ACC112 (cell line): ENCODE data around the gene TOP3B.

Source experiments
- H2AFZ ChIP-seq: fragments of 200-600 bp; sonication (generic); one replicate; pipeline ENCODE4 v1.6.0; 2017; ENCODE audit warnings: antibody characterized with exemption, low read length; ENCODE audit not compliant: unreplicated experiment
- H3K27ac ChIP-seq: fragments of 200-600 bp; sonication (generic); 2 replicates; pipeline ENCODE4 v1.5.1; 2014; ENCODE audit warnings: low read depth, mild to moderate bottlenecking, antibody characterized with exemption, low read length, moderate library complexity
- H3K27me3 ChIP-seq: fragments of 200-600 bp; sonication (generic); 2 replicates; pipeline ENCODE4 v1.6.1; 2014; ENCODE audit warnings: mild to moderate bottlenecking, antibody characterized with exemption, low read length, moderate library complexity, mixed read lengths; ENCODE audit not compliant: insufficient read depth
- H3K36me3 ChIP-seq: fragments of 200-600 bp; sonication (generic); 2 replicates; pipeline ENCODE4 v1.6.1; 2016; ENCODE audit warnings: mild to moderate bottlenecking, antibody characterized with exemption, low read length, moderate library complexity, mixed read lengths; ENCODE audit not compliant: insufficient read depth
- H3K4me1 ChIP-seq: fragments of 200-600 bp; sonication (generic); one replicate; pipeline ENCODE4 v1.6.1; 2016; ENCODE audit warnings: low read length, mixed read lengths; ENCODE audit not compliant: insufficient read depth, unreplicated experiment, control insufficient read depth
- H3K4me3 ChIP-seq: fragments of 200-600 bp; sonication (generic); 2 replicates; pipeline ENCODE4 v1.5.1; 2014; ENCODE audit warnings: mild to moderate bottlenecking, low read depth, low read length
- H3K79me2 ChIP-seq: fragments of 200-600 bp; sonication (generic); one replicate; pipeline ENCODE4 v1.6.0; 2016; ENCODE audit warnings: low read length; ENCODE audit not compliant: control insufficient read depth, unreplicated experiment, insufficient read depth

Gene TOP3B

DNA sequence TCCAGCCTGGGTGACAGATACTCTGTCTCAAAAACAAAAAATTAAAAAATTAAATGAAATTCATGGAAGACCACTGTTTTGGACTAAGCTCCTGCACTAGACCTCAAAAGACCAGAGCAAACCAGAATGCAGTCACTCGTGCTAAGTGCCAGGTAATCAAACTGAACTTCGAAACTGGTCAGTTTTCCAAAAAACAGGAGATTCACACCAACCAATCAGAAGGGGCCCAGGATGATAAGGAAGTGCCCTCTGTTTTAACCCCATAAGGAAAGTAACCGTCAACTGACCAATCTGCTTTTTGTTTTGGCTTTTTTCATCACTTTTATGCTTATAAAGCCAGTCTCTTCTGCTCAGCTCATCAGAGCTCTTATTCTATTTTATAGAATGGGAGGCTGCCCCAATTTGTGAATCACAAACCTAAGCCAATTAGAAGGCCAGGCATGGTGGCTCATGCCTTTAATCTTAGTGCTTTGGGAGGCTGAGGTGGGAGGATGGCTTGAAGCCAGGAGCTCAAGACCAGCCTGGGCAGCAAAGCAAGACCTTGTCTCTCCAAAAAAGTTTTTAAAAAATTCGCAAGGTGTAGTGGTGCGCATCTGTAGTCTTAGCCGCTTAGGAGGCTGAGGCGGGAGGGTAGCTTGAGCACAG is 10.1 kb upstream of the TOP3B start:
- no peaks in the 10 kb centered on the region for H3K36me3 ChIP-seq
- no peak overlapping the region for H3K4me3 ChIP-seq
- no peaks in the 10 kb centered on the region for H3K79me2 ChIP-seq
- H2AFZ ChIP-seq: no peak overlapping the region
- H3K27ac ChIP-seq: no peak overlapping the region
- no peaks in the 10 kb centered on the region for H3K4me1 ChIP-seq
- peaks cover 7% of the 10 kb centered on the region; the same call in 1 of the 2 replicates for H3K27me3 ChIP-seq

GRCh38 chr22:21991774-21992173 is 9.2 kb upstream of the TOP3B start:
- H3K27me3 ChIP-seq: peaks cover 7% of the 10 kb centered on the region; the same call in 1 of the 2 replicates
- H3K4me1 ChIP-seq: no peaks in the 10 kb centered on the region
- H3K36me3 ChIP-seq: no peaks in the 10 kb centered on the region
- H3K27ac ChIP-seq: no peak overlapping the region
- no peaks in the 10 kb centered on the region for H3K79me2 ChIP-seq
- H3K4me3 ChIP-seq: no peak overlapping the region
- H2AFZ ChIP-seq: no peak overlapping the region

GRCh38 chr22:21991304-21991596 is 8.7 kb upstream of the TOP3B start:
- Histone ChIP-seq H3K27ac (no peak overlapping the region), H3K36me3 (no peaks in the 10 kb centered on the region), H2AFZ (no peak overlapping the region), H3K4me3 (no peak overlapping the region), H3K79me2 (no peaks in the 10 kb centered on the region), H3K4me1 (no peaks in the 10 kb centered on the region), H3K27me3 (peaks cover 7% of the 10 kb centered on the region; the same call in 1 of the 2 replicates)

GRCh38 chr22:21990445-21991303 is 8.1 kb upstream of the TOP3B start:
- no peaks in the 10 kb centered on the region for H3K79me2 ChIP-seq
- no peaks in the 10 kb centered on the region for H3K36me3 ChIP-seq
- no peaks in the 10 kb centered on the region for H3K4me1 ChIP-seq
- H2AFZ ChIP-seq: no peak overlapping the region
- no peak overlapping the region for H3K27ac ChIP-seq
- H3K27me3 ChIP-seq: peaks cover 7% of the 10 kb centered on the region; the same call in 1 of the 2 replicates
- H3K4me3 ChIP-seq: no peak overlapping the region

DNA sequence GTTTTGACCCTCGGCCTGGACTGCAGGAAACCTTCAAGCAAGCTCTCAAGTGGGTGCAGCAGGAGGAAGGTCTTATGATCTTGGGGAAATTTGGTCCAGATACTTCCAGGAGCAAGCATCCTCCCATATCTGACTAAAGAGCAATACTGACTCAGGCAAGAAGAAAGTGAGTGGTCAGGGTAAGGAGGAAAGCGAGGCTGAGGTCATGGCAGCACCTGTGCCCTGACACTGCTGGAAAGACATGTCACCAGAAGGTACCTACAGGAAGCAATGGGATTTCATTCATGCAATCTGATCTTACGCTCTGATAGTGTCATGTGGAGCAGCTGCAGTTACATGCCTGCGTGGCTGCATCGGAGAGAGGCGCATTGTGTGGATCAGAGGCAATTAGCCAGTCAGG is 6.5 kb upstream of the TOP3B start:
- no peaks in the 10 kb centered on the region for H3K79me2 ChIP-seq
- no peaks in the 10 kb centered on the region for H3K4me1 ChIP-seq
- no peak overlapping the region for H2AFZ ChIP-seq
- H3K4me3 ChIP-seq: no peak overlapping the region
- peaks cover 7% of the 10 kb centered on the region; the same call in 1 of the 2 replicates for H3K27me3 ChIP-seq
- H3K36me3 ChIP-seq: no peaks in the 10 kb centered on the region
- H3K27ac ChIP-seq: no peak overlapping the region

- H3K36me3 ChIP-seq: no peaks in the 10 kb centered on the region
- no peak overlapping the region for H3K27ac ChIP-seq
- peaks cover 4% of the 10 kb centered on the region; the same call in 1 of the 2 replicates for H3K27me3 ChIP-seq
- H3K4me3 ChIP-seq: no peak overlapping the region
- peaks cover 3% of the 10 kb centered on the region for H3K4me1 ChIP-seq
- no peak overlapping the region for H2AFZ ChIP-seq
- peaks cover 19% of the 10 kb centered on the region for H3K79me2 ChIP-seq
Observed at GRCh38 chr22:21985214-21985613, 2.6 kb upstream of the TOP3B start.

DNA sequence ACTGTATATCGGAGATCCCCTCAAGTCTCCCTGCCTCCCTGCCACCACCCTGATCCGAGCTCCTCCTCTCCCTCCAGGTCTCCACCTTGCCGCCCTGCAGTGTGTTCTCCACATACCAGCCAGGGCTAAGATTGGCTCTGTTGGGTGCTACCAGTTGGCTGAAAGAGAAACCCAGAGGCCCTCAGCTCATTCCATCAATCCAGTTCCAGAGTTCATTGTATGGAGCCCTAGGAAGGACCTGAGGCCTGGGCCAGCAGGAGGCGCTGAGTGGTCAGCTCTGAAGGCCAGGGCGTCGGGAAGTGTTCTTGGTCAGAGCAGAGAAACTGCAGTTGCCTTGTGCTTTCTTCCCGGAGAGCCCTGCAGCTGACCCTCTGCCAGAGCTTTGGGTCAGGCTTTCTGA is 2.2 kb upstream of the TOP3B start:
- no peak overlapping the region for H3K27ac ChIP-seq
- no peak overlapping the region for H2AFZ ChIP-seq
- H3K36me3 ChIP-seq: no peaks in the 10 kb centered on the region
- peaks cover 4% of the 10 kb centered on the region; the same call in 1 of the 2 replicates for H3K27me3 ChIP-seq
- peaks cover 3% of the 10 kb centered on the region for H3K4me1 ChIP-seq
- H3K4me3 ChIP-seq: no peak overlapping the region
- H3K79me2 ChIP-seq: peaks cover 19% of the 10 kb centered on the region

GRCh38 chr22:21981874-21982273 is 713 bp downstream of the TOP3B start:
- Histone ChIP-seq H3K27ac (no peak overlapping the region), H3K36me3 (no peaks in the 10 kb centered on the region), H3K4me3 (peak overlapping the region; percentile 96), H3K4me1 (peaks cover 3% of the 10 kb centered on the region), H2AFZ (no peak overlapping the region), H3K27me3 (no peaks in the 10 kb centered on the region), H3K79me2 (peaks cover 19% of the 10 kb centered on the region)

DNA sequence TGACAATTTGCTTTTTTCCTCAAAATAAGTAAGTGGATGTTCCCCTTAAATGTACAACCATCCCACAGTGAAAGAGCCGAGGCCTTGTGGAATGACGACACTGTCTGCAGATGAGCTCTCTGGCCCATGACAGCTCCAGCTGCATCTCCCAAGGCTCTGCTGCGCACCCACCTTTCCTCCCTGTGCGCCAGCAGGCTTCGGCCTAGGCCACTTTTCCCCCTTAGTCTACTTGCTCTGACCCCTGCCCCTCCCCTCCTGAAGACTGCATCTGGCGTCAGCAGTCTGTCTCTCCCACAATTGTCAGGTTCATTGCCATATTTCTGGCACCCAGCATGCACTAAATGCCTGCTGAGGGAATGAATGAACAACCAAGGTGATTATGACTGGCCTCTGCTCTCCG is 2.0 kb downstream of the TOP3B start:
- no peak overlapping the region for H2AFZ ChIP-seq
- H3K4me1 ChIP-seq: peaks cover 3% of the 10 kb centered on the region
- no peaks in the 10 kb centered on the region for H3K27me3 ChIP-seq
- no peak overlapping the region for H3K4me3 ChIP-seq
- H3K79me2 ChIP-seq: peaks cover 19% of the 10 kb centered on the region
- H3K27ac ChIP-seq: no peak overlapping the region
- no peaks in the 10 kb centered on the region for H3K36me3 ChIP-seq

- no peak overlapping the region for H2AFZ ChIP-seq
Observed at GRCh38 chr22:21978564-21979386, 3.8 kb downstream of the TOP3B start.

More at GRCh38 chr22:21978564-21979386, 3.8 kb downstream of the TOP3B start:
- peaks cover 3% of the 10 kb centered on the region for H3K4me1 ChIP-seq
- H3K27me3 ChIP-seq: no peaks in the 10 kb centered on the region
- no peak overlapping the region for H3K4me3 ChIP-seq
- no peaks in the 10 kb centered on the region for H3K36me3 ChIP-seq
- H3K27ac ChIP-seq: no peak overlapping the region
- H3K79me2 ChIP-seq: peaks cover 19% of the 10 kb centered on the region
